GM12878 (cell line): ENCODE measurements around the gene HERPUD2. TPM values are rescaled to one million over a fixed set of nuclear protein-coding genes. Genes with fewer than 3 reads are reported as not detected.

Experiments used
- ATAC-seq: fragments of 200-7000 bp; cut with Tn5 transposase; 3 replicates; pipeline ENCODE4 v1.9.1; 2020; ENCODE audit warnings: mild to moderate bottlenecking, moderate library complexity
- BruUV-seq: library from RNA; stranded (reverse); fragments of 400-500 nt; replicated peaks from 2 replicates; lab custom pipeline; 2021; lab: Mats Ljungman, UMichigan
- CTCF ChIA-PET: fragments of 300-600 bp; sonication (Branson Sonifier 250); formaldehyde crosslinking; extraction: SDS; loops from one replicate; lab custom pipeline; 2021; ENCODE audit warnings: inconsistent platforms; lab: Yijun Ruan, JAX
- POLR2A ChIA-PET: fragments of 350-600 bp; formaldehyde crosslinking; extraction: SDS; loops from one replicate; lab custom pipeline; 2021; ENCODE audit warnings: inconsistent platforms; lab: Charles Lee
- RAD21 ChIA-PET: fragments of 300-600 bp; sonication (Branson Sonifier 250); formaldehyde crosslinking; loops from one replicate; lab custom pipeline; 2023; ENCODE audit warnings: antibody characterized with exemption; ENCODE audit not compliant: unreplicated experiment; lab: Charles Lee
- SMC1A ChIA-PET: fragments of 300-600 bp; sonication (Branson Sonifier 250); formaldehyde crosslinking; loops from one replicate; lab custom pipeline; 2023; ENCODE audit not compliant: unreplicated experiment, uncharacterized antibody; lab: Charles Lee
- DNase-seq: peaks from one replicate; pipeline ENCODE4 v3.0.0-alpha.2; 2011; ENCODE audit warnings: low read depth, low spot score
- FAIRE-seq: peaks from 3 replicates; lab custom pipeline; 2011; peaks lifted over from hg19 to GRCh38; lab: Jason Lieb, UNC
- H2AFZ ChIP-seq: 2 replicates; pipeline ENCODE4 v1.6.0; 2011; ENCODE audit warnings: low read depth, low read length, control low read depth; ENCODE audit not compliant: control insufficient read depth
- H3K27ac ChIP-seq: 2 replicates; pipeline ENCODE4 v1.5.1; 2011; ENCODE audit warnings: control low read depth; ENCODE audit not compliant: control insufficient read depth, insufficient read depth
- H3K27me3 ChIP-seq, 2 experiments: replicated peaks in 1 of 2; 2 replicates each; pipeline versions ENCODE4 v1.6.0 to v1.6.1; 2011; ENCODE audit warnings: low read length in 1 of 2; ENCODE audit not compliant: control insufficient read depth in 2 of 2, insufficient read depth in 2 of 2
- H3K36me3 ChIP-seq, 2 experiments: 2 replicates each; pipeline ENCODE4 v1.5.1; 2011; ENCODE audit warnings: low read length in 1 of 2; ENCODE audit not compliant: control insufficient read depth in 2 of 2, insufficient read depth in 2 of 2
- H3K4me1 ChIP-seq: 2 replicates; pipeline ENCODE4 v1.6.1; 2011; ENCODE audit warnings: mild to moderate bottlenecking, low read length, moderate library complexity, mixed read lengths; ENCODE audit not compliant: control insufficient read depth, insufficient read depth
- H3K4me2 ChIP-seq: 2 replicates; pipeline ENCODE4 v1.6.0; 2011; ENCODE audit warnings: control low read depth; ENCODE audit not compliant: control insufficient read depth, insufficient read depth
- H3K4me3 ChIP-seq: fragments of 200-600 bp; sonication (generic); 2 replicates; pipeline ENCODE4 v1.5.1; 2016
- H3K79me2 ChIP-seq: 2 replicates; pipeline ENCODE4 v1.6.0; 2011; ENCODE audit warnings: low read length; ENCODE audit not compliant: control insufficient read depth, insufficient read depth
- H3K9ac ChIP-seq: 2 replicates; pipeline ENCODE4 v1.8.0; 2011; ENCODE audit warnings: low read length, control low read depth, mixed read lengths; ENCODE audit not compliant: control insufficient read depth, insufficient read depth
- H3K9me3 ChIP-seq: replicated peaks from 3 replicates; pipeline ENCODE4 v1.5.1; 2011; ENCODE audit warnings: mild to moderate bottlenecking, low read length; ENCODE audit not compliant: control insufficient read depth, insufficient read depth
- H4K20me1 ChIP-seq: 2 replicates; pipeline ENCODE4 v1.6.0; 2011; ENCODE audit not compliant: control insufficient read depth, insufficient read depth
- ASH2L ChIP-seq: fragments of 300-600, 200-600 bp; sonication (generic); IDR thresholded peaks from 2 replicates; pipeline ENCODE4 v1.6.1; 2017; ENCODE audit warnings: low read depth, mild to moderate bottlenecking, borderline replicate concordance
- ATF3 ChIP-seq: IDR thresholded peaks from 2 replicates; pipeline ENCODE4 v1.6.1; 2011; ENCODE audit warnings: low read depth, mild to moderate bottlenecking, low read length, moderate library complexity, borderline replicate concordance; ENCODE audit errors: extremely low read depth
- BRCA1 ChIP-seq: IDR thresholded peaks from 2 replicates; pipeline ENCODE4 v1.6.1; 2011; ENCODE audit warnings: low read depth, low read length, improper control_type of control experiment
- CHD4 ChIP-seq: fragments of 200-600 bp; sonication (generic); IDR thresholded peaks from 2 replicates; pipeline ENCODE4 v1.6.1; 2016; ENCODE audit warnings: mild to moderate bottlenecking
- KAT2A ChIP-seq: conservative IDR thresholded peaks from 2 replicates; pipeline ENCODE4 v1.6.1; 2011; ENCODE audit warnings: low read depth, low read length; ENCODE audit not compliant: control insufficient read depth
- KLF5 ChIP-seq: fragments of 450-650 bp; IDR thresholded peaks from 2 replicates; pipeline ENCODE4 v1.6.1; 2014; ENCODE audit warnings: mild to moderate bottlenecking; ENCODE audit not compliant: partially characterized antibody
- LARP7 ChIP-seq: fragments of 450-650 bp; IDR thresholded peaks from 2 replicates; pipeline ENCODE4 v1.6.1; 2017; ENCODE audit warnings: mild to moderate bottlenecking
- POLR2A ChIP-seq: IDR thresholded peaks from 2 replicates; pipeline ENCODE4 v1.6.1; 2011; ENCODE audit warnings: low read depth, mild to moderate bottlenecking, low read length
- SIN3A ChIP-seq: IDR thresholded peaks from 2 replicates; pipeline ENCODE4 v1.6.1; 2012; ENCODE audit warnings: low read depth, low read length, improper control_type of control experiment
- WGBS: methylation state at CpG from one replicate; pipeline ENCODE4 v1.1.6; 2016; ENCODE audit warnings: low lambda C conversion rate; ENCODE audit not compliant: insufficient replicate concordance, insufficient coverage; ENCODE audit errors: missing lambda C conversion rate; 5-methylcytosine and 5-hydroxymethylcytosine counted together
- in situ Hi-C: fragments of 300-500 bp; cut with MboI; formaldehyde crosslinking; loops from 9 replicates; pipeline ENCODE4 v1.14.3; 2018; ENCODE audit warnings: mixed read lengths
- intact Hi-C: fragments of 100-400 bp; cut with micrococcal nuclease; formaldehyde crosslinking; loops from one replicate; pipeline ENCODE4 v1.14.2; 2022; ENCODE audit not compliant: unreplicated experiment
- polyA plus RNA-seq, 11 experiments: library from polyadenylated mRNA; depleted of rRNA in 4 of 11; unstranded in 6 of 11; stranded (reverse) in 5 of 11; fragments of >200 nt; fragmentation: Nextera tagmentation in 4 of 11; fragmentation: Illumina TruSeq in 1 of 11; extraction: Ambion mirVana in 4 of 11; extraction: Trizol in 1 of 11; gene quantifications; 1 replicate in 1 of 11; 2 replicates in 10 of 11; pipeline versions ENCODE4 v1.2.1 to v1.2.3, GENCODE V29; 2011 to 2016; ENCODE audit warnings: inconsistent platforms in 2 of 11, missing spikeins in 2 of 11, low read depth in 1 of 11
- total RNA-seq, 4 experiments: library from RNA; depleted of rRNA in 3 of 4; stranded (reverse); fragments of >200 nt in 3 of 4; fragmentation: Illumina TruSeq in 1 of 4; extraction: Trizol in 1 of 4; gene quantifications; 2 replicates each; pipeline versions ENCODE4 v1.2.1 to v1.2.3, GENCODE V29; 2013 to 2021

HERPUD2 gene
- total and polyA plus RNA-seq, 10 of the 15 experiments (the other 5 are each of a cell fraction or from before 2014, with no cell fraction given): 4.7 to 69.6 (median 13.9) TPM

- no peak for FAIRE-seq
- no peaks in the 10 kb centered on the region for H4K20me1 ChIP-seq
Observed at GRCh38 chr7:35685781-35686180, 9.2 kb downstream of the HERPUD2 start.

More at GRCh38 chr7:35685781-35686180, 9.2 kb downstream of the HERPUD2 start:
- Histone ChIP-seq H3K79me2 (peaks cover 36% of the 10 kb centered on the region), H3K4me2 (no peak overlapping the region), H3K36me3 (peaks cover 2 to 6% of the 10 kb centered on the region in 2 experiments; a peak in 2 of 4 replicates), H3K27ac (no peak overlapping the region), H2AFZ (no peak overlapping the region), H3K27me3 (no peaks in the 10 kb centered on the region), H3K4me3 (no peak overlapping the region)
- no peak for ATAC-seq
- WGBS: 100% methylated on average over 5 of the region's 5 CpGs
- ChIA-PET POLR2A (interaction anchor here (0.8 kb wide), 1 partner anchor 146 kb away, joined by 3 read pairs; no protein-coding TSS in a partner anchor), CTCF (interaction anchor here (1.6 kb wide), 1 partner anchor 10 kb away, joined by 3 read pairs; no protein-coding TSS in a partner anchor), RAD21 (interaction anchor here (0.7 kb wide), 1 partner anchor 41 kb away, joined by 3 read pairs; no protein-coding TSS in a partner anchor), SMC1A (interaction anchor here (4.1 to 11.9 kb wide), 2 partner anchors 15 to 41 kb away, joined by 31 to 149 read pairs; no protein-coding TSS in a partner anchor)
- in situ Hi-C loops: no loop called here
- DNase-seq: no peak
- intact Hi-C loops: no loop called here
- no TSS peak for BruUV-seq
- TF ChIP-seq CHD4 (no peak), SIN3A (no peak), KLF5 (no peak), KAT2A (no peak), POLR2A (no peak), BRCA1 (no peak), ASH2L (no peak), ATF3 (no peak), LARP7 (no peak)
- TF ChIP-seq, all 136 proteins: peak for 0
- H3K9me3 ChIP-seq: peaks cover 2% of the 10 kb centered on the region; the same call in 2 of the 3 replicates
- peaks cover 8% of the 10 kb centered on the region; the same call in 1 of the 2 replicates for H3K4me1 ChIP-seq
- no peak overlapping the region for H3K9ac ChIP-seq
